Measurements from ENCODE around the gene TXN2. TPM values are rescaled to one million over a fixed set of nuclear protein-coding genes. Genes with fewer than 3 reads are reported as not detected.

The TXN2 gene
- total RNA-seq, 2 experiments from 2014 or later, result 26.4 to 26.5 TPM

GRCh38 chr22:36493690-36494110, 12.3 kb upstream of the TXN2 start:
- peaks cover 8% of the 10 kb centered on the region for H3K4me1 ChIP-seq (ENCODE audit: insufficient read depth, low read length)
- H3K27ac ChIP-seq (ENCODE audit: low read depth in 1 of 2, low read length in 2 of 2), result no peak overlapping the region
- CTCF ChIA-PET, result interaction anchor here (1.4 kb wide), 1 partner anchor 17 kb away, joined by 3 read pairs; no protein-coding TSS in a partner anchor
- POLR2A ChIA-PET, result interaction anchor here (0.8 kb wide), 2 partner anchors 12 to 13 kb away, joined by 3 to 4 read pairs; partner anchors contain the start of gene FOXRED2
- H3K36me3 ChIP-seq (ENCODE audit: insufficient read depth, low read length), result peaks cover 2% of the 10 kb centered on the region
- peak in 3 of 14 experiments; percentile 18 to 64 (median 63) for DNase-seq
- ATAC-seq (ENCODE audit: poor library complexity), result peak; percentile 29
- Mint-ChIP-seq H3K36me3 (ENCODE audit: low read depth) (peaks cover 10% of the 10 kb centered on the region), H3K9me3 (no peaks in the 10 kb centered on the region), H3K27me3 (no peaks in the 10 kb centered on the region), H3K4me1 (ENCODE audit: low read depth) (peaks cover 5% of the 10 kb centered on the region), H3K27ac (no peak overlapping the region), H3K4me3 (no peak overlapping the region)
- no peaks in the 10 kb centered on the region for H3K27me3 ChIP-seq (ENCODE audit: control insufficient read depth in 1 of 2, insufficient read depth in 2 of 2, low read length in 2 of 2)
- intact Hi-C loops (cut with DNase I, micrococcal nuclease), result no loop called here
- H3K9me3 ChIP-seq (ENCODE audit: control insufficient read depth in 1 of 2, insufficient read depth in 1 of 2, low read length in 2 of 2), result no peaks in the 10 kb centered on the region
- TF ChIP-seq CTCF (IDR thresholded peaks at IDR 0.05), result no peak
- H3K4me3 ChIP-seq (ENCODE audit: low read length), result no peak overlapping the region

GRCh38 chr22:36492109-36492508, 10.7 kb upstream of the TXN2 start:
- no peaks in the 10 kb centered on the region for H3K9me3 ChIP-seq (ENCODE audit: control insufficient read depth in 1 of 2, insufficient read depth in 1 of 2, low read length in 2 of 2)
- TF ChIP-seq CTCF (IDR thresholded peaks at IDR 0.05), result no peak
- Mint-ChIP-seq H3K4me3 (no peak overlapping the region), H3K4me1 (ENCODE audit: low read depth) (peaks cover 5% of the 10 kb centered on the region), H3K27ac (no peak overlapping the region), H3K9me3 (no peaks in the 10 kb centered on the region), H3K27me3 (no peaks in the 10 kb centered on the region), H3K36me3 (ENCODE audit: low read depth) (peaks cover 6% of the 10 kb centered on the region)
- no peak overlapping the region for H3K4me3 ChIP-seq (ENCODE audit: low read length)
- H3K27me3 ChIP-seq (ENCODE audit: control insufficient read depth in 1 of 2, insufficient read depth in 2 of 2, low read length in 2 of 2), result no peaks in the 10 kb centered on the region
- peaks cover 2% of the 10 kb centered on the region for H3K36me3 ChIP-seq (ENCODE audit: insufficient read depth, low read length)
- H3K27ac ChIP-seq (ENCODE audit: low read depth in 1 of 2, low read length in 2 of 2), result no peak overlapping the region
- H3K4me1 ChIP-seq (ENCODE audit: insufficient read depth, low read length), result peaks cover 8% of the 10 kb centered on the region
- intact Hi-C loops (cut with DNase I, micrococcal nuclease), result no loop called here
- DNase-seq (no peak), ATAC-seq (ENCODE audit: poor library complexity) (no peak)
- ChIA-PET CTCF (no interaction called here), POLR2A (interaction anchor here (1.3 kb wide), 1 partner anchor 15 kb away, joined by 5 read pairs; the partner anchor contains the start of gene FOXRED2)

GRCh38 chr22:36491155-36491554, 9.7 kb upstream of the TXN2 start:
- no peak for ATAC-seq (ENCODE audit: poor library complexity)
- no peak overlapping the region for H3K27ac ChIP-seq (ENCODE audit: low read depth in 1 of 2, low read length in 2 of 2)
- peaks cover 8% of the 10 kb centered on the region for H3K4me1 ChIP-seq (ENCODE audit: insufficient read depth, low read length)
- peaks cover 6% of the 10 kb centered on the region for H3K36me3 Mint-ChIP-seq (ENCODE audit: low read depth)
- no peak for DNase-seq
- no peaks in the 10 kb centered on the region for H3K9me3 Mint-ChIP-seq
- CTCF ChIA-PET, result no interaction called here
- no peaks in the 10 kb centered on the region for H3K27me3 Mint-ChIP-seq
- H3K4me3 Mint-ChIP-seq, result no peak overlapping the region
- H3K27me3 ChIP-seq (ENCODE audit: control insufficient read depth in 1 of 2, insufficient read depth in 2 of 2, low read length in 2 of 2), result no peaks in the 10 kb centered on the region
- H3K4me1 Mint-ChIP-seq (ENCODE audit: low read depth), result peaks cover 5% of the 10 kb centered on the region
- H3K27ac Mint-ChIP-seq, result no peak overlapping the region
- H3K4me3 ChIP-seq (ENCODE audit: low read length), result no peak overlapping the region
- H3K36me3 ChIP-seq (ENCODE audit: insufficient read depth, low read length), result peaks cover 2% of the 10 kb centered on the region
- POLR2A ChIA-PET, result no interaction called here
- peaks cover 0 to 3% of the 10 kb centered on the region in 2 experiments for H3K9me3 ChIP-seq (ENCODE audit: control insufficient read depth in 1 of 2, insufficient read depth in 1 of 2, low read length in 2 of 2)
- no peak for TF ChIP-seq CTCF (IDR thresholded peaks at IDR 0.05)
- intact Hi-C loops (cut with DNase I, micrococcal nuclease), result no loop called here

All from CD4-positive, alpha-beta T cell (primary cell).